Kidney epithelial cell (primary cell): ENCODE measurements around the gene CDC42BPA. TPM values are rescaled to one million over a fixed set of nuclear protein-coding genes. Genes with fewer than 3 reads are reported as not detected.

Experiments used
- DNase-seq: peaks from one replicate; pipeline ENCODE4 v3.0.0-alpha.2; 2010; ENCODE audit warnings: low read depth
- H3K27me3 ChIP-seq: 2 replicates; pipeline ENCODE4 v1.6.0; 2011; ENCODE audit warnings: low read length; ENCODE audit not compliant: control insufficient read depth, insufficient read depth
- H3K36me3 ChIP-seq: 2 replicates; pipeline ENCODE4 v1.5.1; 2011; ENCODE audit warnings: low read length; ENCODE audit not compliant: control insufficient read depth, insufficient read depth
- H3K4me3 ChIP-seq: 2 replicates; pipeline ENCODE4 v1.5.1; 2011; ENCODE audit warnings: low read depth, mild to moderate bottlenecking, control low read depth, low read length
- CTCF ChIP-seq: IDR thresholded peaks from 2 replicates; pipeline ENCODE4 v1.5.1; 2011; ENCODE audit warnings: mild to moderate bottlenecking, moderate library complexity, low read length, control low read depth, inconsistent platforms; ENCODE audit not compliant: insufficient read depth, poor library complexity, severe bottlenecking
- total RNA-seq: library from RNA; depleted of rRNA; stranded (reverse); fragments of >200 nt; gene quantifications from 2 replicates; pipeline ENCODE4 v1.2.3, GENCODE V29; 2015

Gene CDC42BPA
- total RNA-seq, 1 donor from 2014 or later, result 33.4 TPM

- no peak for TF ChIP-seq CTCF
- Histone ChIP-seq H3K4me3 (no peak overlapping the region), H3K36me3 (no peaks in the 10 kb centered on the region), H3K27me3 (no peaks in the 10 kb centered on the region)
- DNase-seq, result no peak
These were observed 344.9 kb downstream of the CDC42BPA start for GRCh38 chr1:226973371-226973897.

GRCh38 chr1:226972931-226973330, 345.4 kb downstream of the CDC42BPA start:
- H3K27me3 ChIP-seq, result no peaks in the 10 kb centered on the region
- no peaks in the 10 kb centered on the region for H3K36me3 ChIP-seq
- TF ChIP-seq CTCF, result no peak
- DNase-seq, result no peak
- H3K4me3 ChIP-seq, result no peak overlapping the region

GRCh38 chr1:226971765-226972164, 346.5 kb downstream of the CDC42BPA start:
- no peak for TF ChIP-seq CTCF
- H3K4me3 ChIP-seq, result no peak overlapping the region
- no peaks in the 10 kb centered on the region for H3K36me3 ChIP-seq
- H3K27me3 ChIP-seq, result no peaks in the 10 kb centered on the region
- no peak for DNase-seq

GRCh38 chr1:226967665-226968064, 350.6 kb downstream of the CDC42BPA start:
- Histone ChIP-seq H3K36me3 (no peaks in the 10 kb centered on the region), H3K27me3 (no peaks in the 10 kb centered on the region), H3K4me3 (no peak overlapping the region)
- no peak for TF ChIP-seq CTCF
- no peak for DNase-seq

GRCh38 chr1:226966683-226967082, 351.6 kb downstream of the CDC42BPA start:
- no peak for DNase-seq
- no peaks in the 10 kb centered on the region for H3K36me3 ChIP-seq
- TF ChIP-seq CTCF, result no peak
- no peaks in the 10 kb centered on the region for H3K27me3 ChIP-seq
- no peak overlapping the region for H3K4me3 ChIP-seq
